GM12878 (cell line): ENCODE measurements around the gene CYP4V2. TPM values are rescaled to one million over a fixed set of nuclear protein-coding genes. Genes with fewer than 3 reads are reported as not detected.

ENCODE experiments used
- ATAC-seq: fragments of 200-7000 bp; cut with Tn5 transposase; 3 replicates; pipeline ENCODE4 v1.9.1; 2020; ENCODE audit warnings: mild to moderate bottlenecking, moderate library complexity
- BruUV-seq: library from RNA; stranded (reverse); fragments of 400-500 nt; replicated peaks from 2 replicates; lab custom pipeline; 2021; lab: Mats Ljungman, UMichigan
- CTCF ChIA-PET: fragments of 300-600 bp; sonication (Branson Sonifier 250); formaldehyde crosslinking; extraction: SDS; loops from one replicate; lab custom pipeline; 2021; ENCODE audit warnings: inconsistent platforms; lab: Yijun Ruan, JAX
- POLR2A ChIA-PET: fragments of 350-600 bp; formaldehyde crosslinking; extraction: SDS; loops from one replicate; lab custom pipeline; 2021; ENCODE audit warnings: inconsistent platforms; lab: Charles Lee
- RAD21 ChIA-PET: fragments of 300-600 bp; sonication (Branson Sonifier 250); formaldehyde crosslinking; loops from one replicate; lab custom pipeline; 2023; ENCODE audit warnings: antibody characterized with exemption; ENCODE audit not compliant: unreplicated experiment; lab: Charles Lee
- SMC1A ChIA-PET: fragments of 300-600 bp; sonication (Branson Sonifier 250); formaldehyde crosslinking; loops from one replicate; lab custom pipeline; 2023; ENCODE audit not compliant: unreplicated experiment, uncharacterized antibody; lab: Charles Lee
- DNase-seq: peaks from one replicate; pipeline ENCODE4 v3.0.0-alpha.2; 2011; ENCODE audit warnings: low read depth, low spot score
- FAIRE-seq: peaks from 3 replicates; lab custom pipeline; 2011; peaks lifted over from hg19 to GRCh38; lab: Jason Lieb, UNC
- H2AFZ ChIP-seq: 2 replicates; pipeline ENCODE4 v1.6.0; 2011; ENCODE audit warnings: low read depth, low read length, control low read depth; ENCODE audit not compliant: control insufficient read depth
- H3K27ac ChIP-seq: 2 replicates; pipeline ENCODE4 v1.5.1; 2011; ENCODE audit warnings: control low read depth; ENCODE audit not compliant: control insufficient read depth, insufficient read depth
- H3K27me3 ChIP-seq, 2 experiments: replicated peaks in 1 of 2; 2 replicates each; pipeline versions ENCODE4 v1.6.0 to v1.6.1; 2011; ENCODE audit warnings: low read length in 1 of 2; ENCODE audit not compliant: control insufficient read depth in 2 of 2, insufficient read depth in 2 of 2
- H3K36me3 ChIP-seq, 2 experiments: 2 replicates each; pipeline ENCODE4 v1.5.1; 2011; ENCODE audit warnings: low read length in 1 of 2; ENCODE audit not compliant: control insufficient read depth in 2 of 2, insufficient read depth in 2 of 2
- H3K4me1 ChIP-seq: 2 replicates; pipeline ENCODE4 v1.6.1; 2011; ENCODE audit warnings: mild to moderate bottlenecking, low read length, moderate library complexity, mixed read lengths; ENCODE audit not compliant: control insufficient read depth, insufficient read depth
- H3K4me2 ChIP-seq: 2 replicates; pipeline ENCODE4 v1.6.0; 2011; ENCODE audit warnings: control low read depth; ENCODE audit not compliant: control insufficient read depth, insufficient read depth
- H3K4me3 ChIP-seq: fragments of 200-600 bp; sonication (generic); 2 replicates; pipeline ENCODE4 v1.5.1; 2016
- H3K79me2 ChIP-seq: 2 replicates; pipeline ENCODE4 v1.6.0; 2011; ENCODE audit warnings: low read length; ENCODE audit not compliant: control insufficient read depth, insufficient read depth
- H3K9ac ChIP-seq: 2 replicates; pipeline ENCODE4 v1.8.0; 2011; ENCODE audit warnings: low read length, control low read depth, mixed read lengths; ENCODE audit not compliant: control insufficient read depth, insufficient read depth
- H3K9me3 ChIP-seq: replicated peaks from 3 replicates; pipeline ENCODE4 v1.5.1; 2011; ENCODE audit warnings: mild to moderate bottlenecking, low read length; ENCODE audit not compliant: control insufficient read depth, insufficient read depth
- H4K20me1 ChIP-seq: 2 replicates; pipeline ENCODE4 v1.6.0; 2011; ENCODE audit not compliant: control insufficient read depth, insufficient read depth
- SREBF2 ChIP-seq: IDR thresholded peaks from 2 replicates; pipeline ENCODE4 v1.6.1; 2012; ENCODE audit warnings: mild to moderate bottlenecking, low read length
- STAT1 ChIP-seq: fragments of 450-650 bp; conservative IDR thresholded peaks from 2 replicates; pipeline ENCODE4 v1.6.1; 2014; ENCODE audit warnings: antibody characterized with exemption, mild to moderate bottlenecking
- WGBS: methylation state at CpG from one replicate; pipeline ENCODE4 v1.1.6; 2016; ENCODE audit warnings: low lambda C conversion rate; ENCODE audit not compliant: insufficient replicate concordance, insufficient coverage; ENCODE audit errors: missing lambda C conversion rate; 5-methylcytosine and 5-hydroxymethylcytosine counted together
- in situ Hi-C: fragments of 300-500 bp; cut with MboI; formaldehyde crosslinking; loops from 9 replicates; pipeline ENCODE4 v1.14.3; 2018; ENCODE audit warnings: mixed read lengths
- intact Hi-C: fragments of 100-400 bp; cut with micrococcal nuclease; formaldehyde crosslinking; loops from one replicate; pipeline ENCODE4 v1.14.2; 2022; ENCODE audit not compliant: unreplicated experiment
- polyA plus RNA-seq, 11 experiments: library from polyadenylated mRNA; depleted of rRNA in 4 of 11; unstranded in 6 of 11; stranded (reverse) in 5 of 11; fragments of >200 nt; fragmentation: Nextera tagmentation in 4 of 11; fragmentation: Illumina TruSeq in 1 of 11; extraction: Ambion mirVana in 4 of 11; extraction: Trizol in 1 of 11; gene quantifications; 1 replicate in 1 of 11; 2 replicates in 10 of 11; pipeline versions ENCODE4 v1.2.1 to v1.2.3, GENCODE V29; 2011 to 2016; ENCODE audit warnings: inconsistent platforms in 2 of 11, missing spikeins in 2 of 11, low read depth in 1 of 11
- total RNA-seq, 4 experiments: library from RNA; depleted of rRNA in 3 of 4; stranded (reverse); fragments of >200 nt in 3 of 4; fragmentation: Illumina TruSeq in 1 of 4; extraction: Trizol in 1 of 4; gene quantifications; 2 replicates each; pipeline versions ENCODE4 v1.2.1 to v1.2.3, GENCODE V29; 2013 to 2021
- TF ChIP-seq, protein P1 (sequence below): IDR thresholded peaks from 2 replicates; pipeline ENCODE4 v1.6.1; 2012; ENCODE audit warnings: low read depth, low read length, improper control_type of control experiment
- TF ChIP-seq, protein P2 (sequence below): fragments of 450-650 bp; IDR thresholded peaks from 2 replicates; pipeline ENCODE4 v1.6.1; 2016; ENCODE audit warnings: mild to moderate bottlenecking, moderate library complexity, borderline replicate concordance

The CYP4V2 gene
- total and polyA plus RNA-seq, 10 of the 15 experiments (the other 5 are each of a cell fraction or from before 2014, with no cell fraction given), result 1.2 to 8.2 (median 6.8) TPM

DNA sequence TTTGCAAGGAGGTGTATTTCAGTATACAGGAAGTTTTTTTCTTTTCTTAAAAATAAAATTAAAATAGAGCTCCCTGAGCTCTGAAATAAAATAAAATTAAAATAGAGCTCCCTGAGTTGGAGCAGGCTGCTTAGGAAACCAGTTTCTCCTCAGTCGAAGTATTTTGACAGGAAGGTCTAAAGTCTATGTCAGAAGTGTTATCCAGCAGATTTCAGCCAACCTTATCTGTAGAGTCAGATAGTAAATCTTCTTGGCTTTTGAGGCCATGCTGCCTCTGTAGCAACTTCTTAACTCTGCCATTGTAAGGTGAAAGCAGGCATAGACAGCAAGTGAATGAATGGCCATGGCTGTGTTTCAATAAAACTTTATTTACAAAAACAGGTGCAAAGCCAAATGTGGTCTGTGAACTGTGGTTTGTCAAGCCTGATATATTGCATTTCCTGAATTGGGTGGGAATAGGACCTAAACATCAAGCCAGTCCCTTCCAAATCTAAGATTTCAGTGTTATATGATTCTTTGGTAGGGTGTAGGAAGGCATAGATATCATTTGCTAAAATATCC lies 26.4 kb downstream of the CYP4V2 start:
- H3K4me3 ChIP-seq, result no peak overlapping the region
- WGBS, result 79% methylated on average over 1 of the region's 1 CpG
- ChIA-PET CTCF (no interaction called here), SMC1A (no interaction called here), POLR2A (no interaction called here), RAD21 (no interaction called here)
- no peak for ATAC-seq
- in situ Hi-C loops (no loop called here), intact Hi-C loops (no loop called here)
- H3K9ac ChIP-seq, result no peak overlapping the region
- H3K79me2 ChIP-seq, result no peaks in the 10 kb centered on the region
- TF ChIP-seq SREBF2, result no peak
- TF ChIP-seq, protein P1, sequence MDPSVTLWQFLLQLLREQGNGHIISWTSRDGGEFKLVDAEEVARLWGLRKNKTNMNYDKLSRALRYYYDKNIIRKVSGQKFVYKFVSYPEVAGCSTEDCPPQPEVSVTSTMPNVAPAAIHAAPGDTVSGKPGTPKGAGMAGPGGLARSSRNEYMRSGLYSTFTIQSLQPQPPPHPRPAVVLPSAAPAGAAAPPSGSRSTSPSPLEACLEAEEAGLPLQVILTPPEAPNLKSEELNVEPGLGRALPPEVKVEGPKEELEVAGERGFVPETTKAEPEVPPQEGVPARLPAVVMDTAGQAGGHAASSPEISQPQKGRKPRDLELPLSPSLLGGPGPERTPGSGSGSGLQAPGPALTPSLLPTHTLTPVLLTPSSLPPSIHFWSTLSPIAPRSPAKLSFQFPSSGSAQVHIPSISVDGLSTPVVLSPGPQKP, result no peak
- no peak for TF ChIP-seq STAT1
- TF ChIP-seq, protein P2, sequence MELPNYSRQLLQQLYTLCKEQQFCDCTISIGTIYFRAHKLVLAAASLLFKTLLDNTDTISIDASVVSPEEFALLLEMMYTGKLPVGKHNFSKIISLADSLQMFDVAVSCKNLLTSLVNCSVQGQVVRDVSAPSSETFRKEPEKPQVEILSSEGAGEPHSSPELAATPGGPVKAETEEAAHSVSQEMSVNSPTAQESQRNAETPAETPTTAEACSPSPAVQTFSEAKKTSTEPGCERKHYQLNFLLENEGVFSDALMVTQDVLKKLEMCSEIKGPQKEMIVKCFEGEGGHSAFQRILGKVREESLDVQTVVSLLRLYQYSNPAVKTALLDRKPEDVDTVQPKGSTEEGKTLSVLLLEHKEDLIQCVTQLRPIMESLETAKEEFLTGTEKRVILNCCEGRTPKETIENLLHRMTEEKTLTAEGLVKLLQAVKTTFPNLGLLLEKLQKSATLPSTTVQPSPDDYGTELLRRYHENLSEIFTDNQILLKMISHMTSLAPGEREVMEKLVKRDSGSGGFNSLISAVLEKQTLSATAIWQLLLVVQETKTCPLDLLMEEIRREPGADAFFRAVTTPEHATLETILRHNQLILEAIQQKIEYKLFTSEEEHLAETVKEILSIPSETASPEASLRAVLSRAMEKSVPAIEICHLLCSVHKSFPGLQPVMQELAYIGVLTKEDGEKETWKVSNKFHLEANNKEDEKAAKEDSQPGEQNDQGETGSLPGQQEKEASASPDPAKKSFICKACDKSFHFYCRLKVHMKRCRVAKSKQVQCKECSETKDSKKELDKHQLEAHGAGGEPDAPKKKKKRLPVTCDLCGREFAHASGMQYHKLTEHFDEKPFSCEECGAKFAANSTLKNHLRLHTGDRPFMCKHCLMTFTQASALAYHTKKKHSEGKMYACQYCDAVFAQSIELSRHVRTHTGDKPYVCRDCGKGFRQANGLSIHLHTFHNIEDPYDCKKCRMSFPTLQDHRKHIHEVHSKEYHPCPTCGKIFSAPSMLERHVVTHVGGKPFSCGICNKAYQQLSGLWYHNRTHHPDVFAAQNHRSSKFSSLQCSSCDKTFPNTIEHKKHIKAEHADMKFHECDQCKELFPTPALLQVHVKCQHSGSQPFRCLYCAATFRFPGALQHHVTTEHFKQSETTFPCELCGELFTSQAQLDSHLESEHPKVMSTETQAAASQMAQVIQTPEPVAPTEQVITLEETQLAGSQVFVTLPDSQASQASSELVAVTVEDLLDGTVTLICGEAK, result peak; percentile 63
- H3K4me1 ChIP-seq, result no peaks in the 10 kb centered on the region
- H3K27me3 ChIP-seq, result no peaks in the 10 kb centered on the region
- H3K36me3 ChIP-seq, result no peaks in the 10 kb centered on the region
- no peak overlapping the region for H3K4me2 ChIP-seq
- no peak for FAIRE-seq
- H4K20me1 ChIP-seq, result no peaks in the 10 kb centered on the region
- no peak overlapping the region for H2AFZ ChIP-seq
- BruUV-seq, result no TSS peak
- no peaks in the 10 kb centered on the region for H3K9me3 ChIP-seq
- DNase-seq, result no peak
- H3K27ac ChIP-seq, result no peak overlapping the region
